ENCODE results near the gene ADCY3.

Gene ADCY3

GRCh38 chr2:24830351-24830750, 89.7 kb downstream of the ADCY3 start:
- no peak for DNase-seq (ENCODE audit: low read depth)

GRCh38 chr2:24828238-24828996, 91.6 kb downstream of the ADCY3 start:
- DNase-seq (ENCODE audit: low read depth): no peak

- peak; percentile 80 for DNase-seq (ENCODE audit: low read depth)
These were observed 92.5 kb downstream of the ADCY3 start for GRCh38 chr2:24827321-24828237.

GRCh38 chr2:24826773-24827145, 93.3 kb downstream of the ADCY3 start:
- no peak for DNase-seq (ENCODE audit: low read depth)

GRCh38 chr2:24825883-24826772, 93.9 kb downstream of the ADCY3 start:
- no peak for DNase-seq (ENCODE audit: low read depth)

GRCh38 chr2:24824966-24825882, 94.8 kb downstream of the ADCY3 start:
- no peak for DNase-seq (ENCODE audit: low read depth)

GRCh38 chr2:24824071-24824588, 95.9 kb downstream of the ADCY3 start:
- no peak for DNase-seq (ENCODE audit: low read depth)

- no peak for DNase-seq (ENCODE audit: low read depth)
These were observed 97.9 kb downstream of the ADCY3 start for GRCh38 chr2:24822049-24822706.

GRCh38 chr2:24821433-24821891, 98.6 kb downstream of the ADCY3 start:
- no peak for DNase-seq (ENCODE audit: low read depth)

GRCh38 chr2:24820598-24821432, 99.2 kb downstream of the ADCY3 start:
- no peak for DNase-seq (ENCODE audit: low read depth)

GRCh38 chr2:24820175-24820513, 99.9 kb downstream of the ADCY3 start:
- DNase-seq (ENCODE audit: low read depth): no peak

GRCh38 chr2:24819442-24820174, 100.4 kb downstream of the ADCY3 start:
- DNase-seq (ENCODE audit: low read depth): no peak

GRCh38 chr2:24818721-24819167, 101.3 kb downstream of the ADCY3 start:
- peak; percentile 57 for DNase-seq (ENCODE audit: low read depth)

- DNase-seq (ENCODE audit: low read depth): peak; percentile 64
These were observed 103.2 kb downstream of the ADCY3 start for GRCh38 chr2:24816884-24817283.

- no peak for DNase-seq (ENCODE audit: low read depth)
These were observed 103.6 kb downstream of the ADCY3 start for GRCh38 chr2:24816404-24816803.

- DNase-seq (ENCODE audit: low read depth): no peak
These were observed 104.9 kb downstream of the ADCY3 start for GRCh38 chr2:24815171-24815570.

GRCh38 chr2:24814516-24814915, 105.5 kb downstream of the ADCY3 start:
- DNase-seq (ENCODE audit: low read depth): no peak

- no peak for DNase-seq (ENCODE audit: low read depth)
These were observed 106.3 kb downstream of the ADCY3 start for GRCh38 chr2:24813691-24814137.
